Neural progenitor cell (in vitro differentiated cells): ENCODE results near the gene IL36RN.

Experiments used
- CTCF ChIP-seq: fragments of 200-600 bp; sonication (generic); IDR thresholded peaks from 2 replicates; pipeline ENCODE4 v1.5.1; 2017; ENCODE audit warnings: antibody characterized with exemption, mild to moderate bottlenecking
- EZH2 ChIP-seq: fragments of 200-600 bp; sonication (generic); IDR thresholded peaks from 2 replicates; pipeline ENCODE4 v1.6.1; 2017; ENCODE audit warnings: antibody characterized with exemption, mild to moderate bottlenecking, moderate library complexity

GRCh38 chr2:113064281-113064680 is 5.3 kb downstream of the IL36RN start:
- TF ChIP-seq EZH2 (no peak), CTCF (no peak)
